Measurements from ENCODE around the gene ABHD6. TPM values are rescaled to one million over a fixed set of nuclear protein-coding genes. Genes with fewer than 3 reads are reported as not detected.

ABHD6 gene
- total and polyA plus RNA-seq, 9 of the 15 experiments (the other 6 are each of a cell fraction or from before 2014, with no cell fraction given) = 0.53 to 3.6 (median 2.5) TPM

DNA sequence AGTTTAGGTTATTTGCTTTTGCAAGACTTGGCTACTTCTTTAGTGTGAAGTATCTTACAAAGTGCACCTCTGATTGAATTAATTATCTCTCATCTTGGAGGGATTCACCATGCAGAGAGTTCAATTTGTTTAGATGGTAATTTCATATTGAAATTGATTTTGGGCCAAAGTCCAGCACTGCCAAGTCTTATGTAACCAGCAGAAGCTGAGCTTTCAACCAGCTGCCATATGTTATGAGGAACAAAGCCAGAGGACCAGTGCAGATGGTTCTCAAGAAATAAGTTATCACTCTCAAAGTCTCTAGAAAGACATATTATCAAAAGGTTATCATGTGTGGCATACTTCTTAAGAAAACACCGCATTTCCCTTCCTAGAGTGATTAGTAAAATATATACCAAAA, 29.0 kb downstream of the ABHD6 start:
- Histone ChIP-seq H3K27me3 (ENCODE audit: control insufficient read depth in 2 of 2, insufficient read depth in 2 of 2, low read length in 2 of 2) (no peaks in the 10 kb centered on the region), H3K79me2 (ENCODE audit: control insufficient read depth, insufficient read depth, low read length) (no peaks in the 10 kb centered on the region), H3K4me1 (replicated peaks in 1 of 2; ENCODE audit: control insufficient read depth in 2 of 2, insufficient read depth in 2 of 2, low read length in 2 of 2) (no peaks in the 10 kb centered on the region), H3K4me2 (ENCODE audit: insufficient read depth, low read length) (no peak overlapping the region), H3K9me3 (replicated peaks; ENCODE audit: control insufficient read depth, insufficient read depth, low read depth, low read length) (no peaks in the 10 kb centered on the region), H2AFZ (ENCODE audit: low read depth, low read length) (no peak overlapping the region), H3K4me3 (no peak overlapping the region), H3K9me1 (ENCODE audit: control insufficient read depth, insufficient read depth, low read length) (no peaks in the 10 kb centered on the region), H3K36me3 (ENCODE audit: control insufficient read depth, insufficient read depth, low read length) (no peaks in the 10 kb centered on the region), H3K9ac (ENCODE audit: insufficient read depth in 1 of 2, low read depth in 2 of 2, low read length in 2 of 2) (no peak overlapping the region), H3K27ac (ENCODE audit: extremely low read depth, low read depth, low read length) (no peak overlapping the region), H4K20me1 (replicated peaks; ENCODE audit: control insufficient read depth, insufficient read depth, low read length) (no peaks in the 10 kb centered on the region)
- in situ Hi-C loops (cut with MboI) = no loop called here
- WGBS (ENCODE audit: insufficient coverage, low coverage, missing lambda C conversion rate) = 15% methylated on average over 1 of the region's 1 CpG
- FAIRE-seq = no peak
- no peak for DNase-seq (ENCODE audit: extremely low read depth in 1 of 4, low spot score in 3 of 4)
- no peak for ATAC-seq
- BruUV-seq (replicated peaks) = no TSS peak
- ChIA-PET CTCF (ENCODE audit: low intra/inter-chr PET ratio) (no interaction called here), POLR2A (no interaction called here)
- intact Hi-C loops (cut with micrococcal nuclease) = no loop called here
- TF ChIP-seq, protein P1, sequence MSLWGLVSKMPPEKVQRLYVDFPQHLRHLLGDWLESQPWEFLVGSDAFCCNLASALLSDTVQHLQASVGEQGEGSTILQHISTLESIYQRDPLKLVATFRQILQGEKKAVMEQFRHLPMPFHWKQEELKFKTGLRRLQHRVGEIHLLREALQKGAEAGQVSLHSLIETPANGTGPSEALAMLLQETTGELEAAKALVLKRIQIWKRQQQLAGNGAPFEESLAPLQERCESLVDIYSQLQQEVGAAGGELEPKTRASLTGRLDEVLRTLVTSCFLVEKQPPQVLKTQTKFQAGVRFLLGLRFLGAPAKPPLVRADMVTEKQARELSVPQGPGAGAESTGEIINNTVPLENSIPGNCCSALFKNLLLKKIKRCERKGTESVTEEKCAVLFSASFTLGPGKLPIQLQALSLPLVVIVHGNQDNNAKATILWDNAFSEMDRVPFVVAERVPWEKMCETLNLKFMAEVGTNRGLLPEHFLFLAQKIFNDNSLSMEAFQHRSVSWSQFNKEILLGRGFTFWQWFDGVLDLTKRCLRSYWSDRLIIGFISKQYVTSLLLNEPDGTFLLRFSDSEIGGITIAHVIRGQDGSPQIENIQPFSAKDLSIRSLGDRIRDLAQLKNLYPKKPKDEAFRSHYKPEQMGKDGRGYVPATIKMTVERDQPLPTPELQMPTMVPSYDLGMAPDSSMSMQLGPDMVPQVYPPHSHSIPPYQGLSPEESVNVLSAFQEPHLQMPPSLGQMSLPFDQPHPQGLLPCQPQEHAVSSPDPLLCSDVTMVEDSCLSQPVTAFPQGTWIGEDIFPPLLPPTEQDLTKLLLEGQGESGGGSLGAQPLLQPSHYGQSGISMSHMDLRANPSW (CRISPR knock-in tag; IDR thresholded peaks at IDR 0.05) = no peak
- TF ChIP-seq OTX1 (CRISPR knock-in tag; IDR thresholded peaks at IDR 0.05) (no peak), NFIX (CRISPR knock-in tag; IDR thresholded peaks at IDR 0.05; ENCODE audit: low read depth) (no peak), ZNF12 (CRISPR knock-in tag; IDR thresholded peaks at IDR 0.05) (no peak), SRSF1 (IDR thresholded peaks at IDR 0.05; ENCODE audit: low read depth, low read length) (no peak), CEBPB (tag; IDR thresholded peaks at IDR 0.05) (no peak), CREB3 (tag; conservative IDR thresholded peaks at IDR 0.05; ENCODE audit: low read depth) (no peak), SMAD3 (CRISPR knock-in tag; conservative IDR thresholded peaks at IDR 0.05) (no peak), ILF3 (IDR thresholded peaks at IDR 0.05; ENCODE audit: borderline replicate concordance) (no peak), CHD1 (IDR thresholded peaks at IDR 0.05; ENCODE audit: low read length) (no peak), GABPB2 (CRISPR knock-in tag; conservative IDR thresholded peaks at IDR 0.05) (no peak), ZNF507 (tag; conservative IDR thresholded peaks at IDR 0.05) (no peak), HINFP (tag; conservative IDR thresholded peaks at IDR 0.05; ENCODE audit: low read depth) (no peak), SPI1 (IDR thresholded peaks at IDR 0.05; ENCODE audit: borderline replicate concordance, low read depth, low read length) (no peak), FOXK1 (CRISPR knock-in tag; IDR thresholded peaks at IDR 0.05; ENCODE audit: borderline replicate concordance) (no peak), NR2C1 (IDR thresholded peaks at IDR 0.05) (no peak), NR2C1 (tag; IDR thresholded peaks at IDR 0.05) (no peak)
- TF ChIP-seq, protein P2, sequence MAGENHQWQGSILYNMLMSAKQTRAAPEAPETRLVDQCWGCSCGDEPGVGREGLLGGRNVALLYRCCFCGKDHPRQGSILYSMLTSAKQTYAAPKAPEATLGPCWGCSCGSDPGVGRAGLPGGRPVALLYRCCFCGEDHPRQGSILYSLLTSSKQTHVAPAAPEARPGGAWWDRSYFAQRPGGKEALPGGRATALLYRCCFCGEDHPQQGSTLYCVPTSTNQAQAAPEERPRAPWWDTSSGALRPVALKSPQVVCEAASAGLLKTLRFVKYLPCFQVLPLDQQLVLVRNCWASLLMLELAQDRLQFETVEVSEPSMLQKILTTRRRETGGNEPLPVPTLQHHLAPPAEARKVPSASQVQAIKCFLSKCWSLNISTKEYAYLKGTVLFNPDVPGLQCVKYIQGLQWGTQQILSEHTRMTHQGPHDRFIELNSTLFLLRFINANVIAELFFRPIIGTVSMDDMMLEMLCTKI (IDR thresholded peaks at IDR 0.05; ENCODE audit: partially characterized antibody) = no peak

Measured in K562 (cell line).